Measurements from ENCODE around the gene PICK1. TPM values are rescaled to one million over a fixed set of nuclear protein-coding genes. Genes with fewer than 3 reads are reported as not detected.

The PICK1 gene
- total RNA-seq, result 63.2 TPM

GRCh38 chr22:38056969-38057891 is at the start of gene PICK1:
Gene PICK1 (plus strand): TSS chr22:38057404. CDS start chr22:38057810, 406 bp downstream.
- DNase-seq (ENCODE audit: low spot score), result peak; percentile 94

DNA sequence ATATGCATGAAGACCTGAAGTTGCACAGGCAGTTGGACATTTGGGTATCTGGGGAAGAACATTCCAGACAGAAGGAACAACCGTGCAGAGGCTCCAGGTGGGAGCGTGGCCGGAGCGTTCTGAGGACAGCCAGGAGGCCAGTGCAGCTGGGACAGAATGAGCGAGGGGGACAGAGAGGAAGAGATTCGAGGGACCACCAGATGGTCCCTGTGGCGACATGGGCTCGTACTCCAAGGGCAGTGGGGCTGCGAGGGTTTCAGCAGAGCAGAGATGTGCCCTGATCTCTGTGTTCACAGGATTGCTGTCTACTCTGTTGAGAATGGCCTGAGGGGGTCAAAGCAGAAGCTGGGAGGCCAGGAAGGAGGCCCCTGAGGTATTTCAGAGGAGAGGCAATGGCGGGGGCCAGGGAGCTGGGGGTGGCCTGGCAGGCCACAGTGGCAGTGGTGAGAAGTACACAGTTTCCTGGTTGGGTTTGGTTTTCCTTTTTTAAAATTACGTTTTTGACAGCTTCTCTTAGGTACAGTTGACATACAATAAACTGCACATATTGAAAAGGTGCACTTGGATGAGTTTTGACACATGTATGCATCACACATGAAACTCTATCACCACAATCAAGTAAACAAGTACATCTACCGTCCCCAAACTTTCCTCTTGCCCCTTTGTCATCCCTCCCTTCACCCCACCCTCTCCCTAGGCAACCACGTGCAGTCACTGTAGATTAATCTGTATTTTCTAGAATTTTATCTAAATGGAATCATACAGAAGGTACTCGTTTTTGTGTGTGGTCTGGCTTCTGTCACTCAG is 48.0 kb upstream of the PICK1 start:
- DNase-seq (ENCODE audit: low spot score), result no peak

- no peak for DNase-seq (ENCODE audit: low spot score)
Measured at GRCh38 chr22:38012604-38013072, 44.6 kb upstream of the PICK1 start.

DNA sequence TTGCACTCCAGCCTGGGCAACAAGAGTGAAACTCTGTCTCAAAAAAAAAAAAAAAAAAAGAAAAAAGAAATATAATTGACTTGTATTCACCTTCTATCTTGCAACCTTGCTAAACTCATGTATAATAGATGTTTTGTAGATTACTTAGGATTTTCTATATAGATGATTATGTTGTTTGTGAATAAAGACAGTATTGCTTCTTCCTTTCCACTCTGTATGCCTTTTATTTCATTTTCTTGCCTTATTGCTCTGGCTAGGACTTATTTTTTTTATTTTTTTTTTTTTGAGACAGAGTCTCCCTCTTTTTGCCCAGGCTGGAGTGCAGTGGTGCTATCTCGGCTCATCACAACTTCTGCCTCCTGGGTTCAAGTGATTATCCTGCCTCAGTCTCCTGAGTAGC is 43.1 kb upstream of the PICK1 start:
- DNase-seq (ENCODE audit: low spot score), result no peak

- peak; percentile 77 for DNase-seq (ENCODE audit: low spot score)
Measured at GRCh38 chr22:38016182-38017151, 40.7 kb upstream of the PICK1 start.

DNA sequence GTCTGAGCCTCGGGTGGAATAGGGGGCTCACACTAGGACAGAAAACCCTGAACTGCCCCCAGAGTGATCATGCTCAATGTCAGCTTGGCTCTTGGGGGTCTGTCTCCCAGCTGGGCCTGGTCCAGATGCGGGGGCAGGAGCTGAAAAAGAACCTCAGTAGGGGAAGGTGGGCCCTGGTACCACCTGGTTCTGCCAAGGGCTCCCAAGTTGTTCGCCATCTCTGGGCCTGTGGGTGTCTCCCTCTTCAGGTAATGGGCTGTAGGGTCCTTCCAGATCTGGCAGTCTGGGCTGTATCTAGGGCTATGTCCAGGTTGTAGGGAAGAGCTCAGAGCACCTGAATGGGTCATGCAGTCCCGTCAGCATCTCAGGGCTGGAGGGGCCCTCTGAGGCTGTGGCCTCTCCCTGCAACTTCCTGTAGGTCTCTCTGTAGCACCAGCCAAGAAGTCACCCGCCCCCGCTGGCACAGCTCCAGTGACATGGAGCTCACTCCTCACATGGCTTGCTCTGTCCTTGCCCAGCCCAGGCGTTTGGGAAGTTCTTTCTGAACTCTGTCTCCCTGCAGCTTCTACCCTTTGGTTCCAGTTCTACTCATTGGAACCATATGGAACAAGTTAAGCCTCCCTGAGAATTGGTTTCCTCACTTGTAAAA is 39.8 kb upstream of the PICK1 start:
- DNase-seq (ENCODE audit: low spot score), result peak; percentile 87

GRCh38 chr22:38017939-38018885 is 39.0 kb upstream of the PICK1 start:
- no peak for DNase-seq (ENCODE audit: low spot score)

- no peak for DNase-seq (ENCODE audit: low spot score)
Measured at GRCh38 chr22:38018938-38019827, 38.0 kb upstream of the PICK1 start.

DNA sequence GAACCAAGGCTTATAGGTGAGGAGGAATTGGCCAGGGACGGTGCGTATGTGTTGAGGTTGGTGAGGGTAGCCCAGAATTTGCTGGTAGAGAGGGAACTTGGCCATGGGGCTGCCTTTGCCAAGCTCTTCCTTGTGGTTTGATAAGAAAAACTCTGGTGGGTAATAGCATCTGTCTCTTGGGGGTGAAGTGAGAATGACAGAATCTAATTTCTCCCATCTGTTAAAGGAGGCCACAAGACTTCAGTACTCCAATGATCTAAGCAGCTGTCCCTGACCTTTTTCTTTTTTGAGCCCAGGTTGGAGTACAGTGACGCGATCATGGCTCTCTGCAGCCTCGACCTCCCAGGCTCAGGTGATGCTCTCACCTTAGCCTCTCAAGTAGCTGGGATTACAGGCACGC is 36.0 kb upstream of the PICK1 start:
- no peak for DNase-seq (ENCODE audit: low spot score)

DNA sequence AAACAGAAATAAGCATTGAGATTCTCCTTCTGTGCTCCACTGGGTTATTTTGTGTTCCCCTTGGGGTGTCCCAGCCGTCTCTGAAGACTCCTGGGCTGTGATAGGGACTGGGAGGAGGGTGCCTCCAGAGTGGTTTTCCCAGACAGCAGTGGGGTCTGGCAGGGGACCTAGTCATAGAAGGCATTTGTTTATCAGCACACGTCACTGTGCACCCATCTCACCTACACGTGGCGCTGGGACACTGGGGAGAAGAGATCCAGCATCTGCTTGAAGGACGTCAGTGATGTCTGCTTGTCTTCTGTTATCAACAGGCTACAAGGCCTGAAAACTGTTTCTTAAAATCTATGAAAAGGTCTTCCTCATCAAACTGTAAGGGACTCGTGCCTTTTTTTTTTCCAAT is 34.2 kb upstream of the PICK1 start:
- DNase-seq (ENCODE audit: low spot score), result no peak

GRCh38 chr22:38025514-38025913 is 31.7 kb upstream of the PICK1 start:
- no peak for DNase-seq (ENCODE audit: low spot score)

DNA sequence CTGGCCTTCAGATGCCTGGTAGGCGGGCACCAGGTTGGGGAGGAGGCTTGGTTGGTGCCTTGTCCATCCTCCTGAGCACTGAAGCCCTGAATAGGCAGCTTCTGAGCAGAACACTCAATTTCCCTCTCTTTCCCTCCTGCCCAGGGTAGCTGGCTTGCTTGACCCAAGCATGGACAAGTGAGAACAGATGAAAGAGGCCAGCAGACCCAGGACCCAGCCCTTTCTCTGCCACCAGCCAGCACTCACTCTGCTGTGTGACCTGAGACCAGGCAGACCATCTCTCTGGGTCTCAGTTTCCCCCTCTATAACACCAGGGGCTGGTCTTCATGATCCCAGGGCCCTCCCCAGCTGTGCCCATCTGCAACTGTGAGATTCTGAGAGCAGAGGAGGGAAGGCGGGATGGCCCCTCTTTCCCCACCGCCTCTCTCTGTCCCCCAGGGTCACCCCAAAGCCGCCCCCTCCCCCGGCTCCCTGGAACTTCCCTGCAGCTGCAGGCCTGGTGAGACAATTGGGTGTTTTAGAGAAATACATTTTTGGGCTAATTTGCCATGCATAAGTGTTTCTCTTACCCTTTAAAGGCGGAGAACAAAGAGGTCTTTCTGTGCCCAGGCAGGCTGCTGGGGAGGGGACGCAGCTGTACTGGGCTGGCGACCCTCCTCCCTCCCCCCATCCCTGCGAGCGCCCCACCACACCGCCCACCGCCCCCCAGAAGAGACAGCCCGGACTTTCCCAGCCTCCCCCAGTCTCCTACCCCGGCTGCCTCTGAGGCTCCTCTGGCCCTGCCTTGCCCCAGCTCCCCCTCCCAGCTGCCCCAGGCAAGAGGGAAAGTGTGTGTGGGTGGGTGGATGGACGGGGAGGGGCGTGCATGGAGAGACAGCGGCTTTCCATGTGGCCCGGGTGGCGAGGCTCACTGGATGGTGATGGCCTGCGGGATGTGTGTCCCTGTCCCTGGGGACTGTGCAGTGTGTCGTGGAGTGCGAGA is 30.8 kb upstream of the PICK1 start:
- no peak for DNase-seq (ENCODE audit: low spot score)

DNA sequence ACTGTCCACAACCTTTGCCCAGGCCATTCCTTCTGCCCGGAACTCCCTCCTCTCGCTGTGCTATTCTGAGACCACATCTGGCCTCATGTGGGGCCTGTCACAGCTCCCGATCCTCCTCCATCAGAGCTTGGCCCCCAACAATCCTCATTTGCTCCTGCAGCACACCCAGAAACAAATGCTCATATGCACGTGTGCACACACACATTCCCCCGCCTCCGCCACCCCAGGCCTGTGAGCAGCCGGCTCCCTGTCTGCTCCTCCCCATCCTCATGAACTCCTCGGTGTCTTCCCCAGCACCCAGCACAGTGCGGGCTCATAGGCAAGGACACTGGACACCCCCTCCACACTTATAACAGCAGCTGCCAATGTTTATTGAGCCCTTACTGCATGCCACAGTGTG is 29.7 kb upstream of the PICK1 start:
- DNase-seq (ENCODE audit: low spot score), result no peak

DNA sequence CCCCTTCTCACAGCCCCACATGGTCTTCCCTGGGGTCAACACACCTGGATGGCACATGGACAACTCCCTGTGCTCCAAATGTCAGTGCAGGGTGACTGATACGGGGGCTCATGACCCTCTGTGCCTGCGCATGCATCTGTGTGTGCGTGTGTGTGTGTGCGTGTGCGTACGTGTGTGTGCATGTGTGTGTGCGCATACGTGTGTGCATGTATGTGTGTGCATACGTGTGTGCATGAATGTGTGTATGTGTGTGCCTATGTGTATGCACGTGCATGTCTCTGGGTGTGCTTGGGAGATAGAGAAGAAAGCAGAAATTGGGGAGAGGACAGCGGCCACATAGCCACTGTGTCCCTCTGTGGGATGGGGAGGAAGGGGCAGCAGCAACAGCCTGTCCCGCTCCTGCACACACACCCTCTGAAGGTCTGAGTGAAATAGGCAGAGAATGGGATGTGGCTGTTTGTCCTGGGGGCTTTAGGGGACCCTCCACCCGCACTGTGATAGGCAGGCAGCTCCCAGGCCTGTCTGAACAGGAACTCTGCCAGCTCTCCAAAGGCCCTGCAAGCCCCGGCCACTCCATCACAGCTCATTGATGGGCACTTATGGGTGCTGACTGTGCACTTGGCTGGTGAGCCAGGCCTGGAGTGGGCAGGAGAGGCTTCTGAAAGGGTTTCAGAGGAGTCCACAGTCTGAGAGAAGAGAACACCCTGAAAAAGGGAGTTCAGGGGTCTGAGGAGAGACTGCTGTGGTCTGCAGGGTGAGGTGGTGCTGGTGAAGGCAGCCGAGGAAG is 28.7 kb upstream of the PICK1 start:
- DNase-seq (ENCODE audit: low spot score), result no peak

DNA sequence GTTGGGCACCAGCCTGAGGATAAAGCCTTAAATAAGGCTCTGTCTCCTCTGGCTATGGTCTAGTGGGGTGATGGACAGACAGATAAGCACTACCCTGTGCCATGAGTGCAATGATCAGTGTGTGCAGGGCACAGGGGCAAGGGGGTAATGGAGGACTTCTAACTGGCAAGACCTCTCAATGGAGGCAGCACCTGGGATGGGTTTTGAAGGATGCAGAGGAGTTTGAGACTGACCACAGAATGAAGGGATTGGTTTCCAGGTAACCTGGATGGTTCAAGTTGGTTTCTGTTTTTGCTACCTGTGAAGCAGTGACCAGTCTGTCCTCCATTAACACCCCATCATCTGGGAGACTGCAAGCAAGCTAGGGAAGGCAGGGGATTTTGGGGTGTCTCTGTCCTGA is 27.8 kb upstream of the PICK1 start:
- no peak for DNase-seq (ENCODE audit: low spot score)

DNA sequence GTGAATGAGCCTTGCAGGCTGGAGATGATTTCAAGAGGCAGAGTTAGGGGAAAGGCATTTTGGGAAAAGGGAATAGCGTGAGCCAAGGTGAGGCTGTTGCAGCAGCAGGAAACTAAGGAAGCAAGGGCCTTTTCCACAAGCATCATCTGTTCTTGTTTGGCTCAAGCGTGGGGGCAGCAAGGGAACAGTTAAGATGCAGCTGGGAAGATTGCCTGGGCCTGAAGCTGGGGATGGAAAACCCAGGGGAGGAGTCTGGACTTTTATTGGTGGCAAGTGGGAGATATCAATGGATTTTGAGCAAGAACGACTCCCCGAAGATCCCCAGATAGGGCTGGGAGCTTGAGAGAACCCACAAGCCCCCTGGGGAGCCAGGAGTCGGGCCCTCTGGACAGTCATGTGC is 27.3 kb upstream of the PICK1 start:
- no peak for DNase-seq (ENCODE audit: low spot score)

Measured in ureter (tissue), 1 donor.